ENCODE data around the gene EFHD2. TPM values are rescaled to one million over a fixed set of nuclear protein-coding genes. Genes with fewer than 3 reads are reported as not detected.

Gene EFHD2
- total RNA-seq, 3 donors from 2014 or later (not counting 1 experiment from before 2014, with no cell fraction given) = 804 to 952 (median 855) TPM

DNA sequence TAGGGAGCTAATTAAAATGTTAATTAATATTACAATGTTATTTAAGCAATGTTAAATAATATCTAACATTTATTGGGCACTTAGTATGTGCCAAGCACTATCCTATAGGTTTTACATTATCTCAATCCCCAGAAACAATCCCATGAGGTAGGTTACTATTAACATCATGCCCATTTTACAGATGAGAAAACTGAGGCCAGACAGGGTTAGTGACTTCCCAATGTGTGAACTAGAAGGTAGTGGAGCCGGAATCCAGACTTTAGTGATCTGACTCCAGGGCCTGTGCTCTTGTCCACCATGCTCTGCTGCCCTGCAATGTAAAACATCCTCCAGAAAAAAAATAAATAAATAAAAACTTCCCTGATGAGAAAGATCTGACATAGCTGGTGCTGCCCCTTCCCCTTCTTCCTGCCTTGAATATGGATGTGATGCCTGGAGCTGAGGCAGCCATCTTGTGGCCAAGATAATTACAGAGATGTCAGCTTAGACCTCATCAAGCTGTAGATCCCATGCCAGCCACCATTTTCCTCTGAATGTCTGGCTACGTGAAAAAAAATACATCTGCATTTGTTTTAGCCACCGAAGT, 39.3 kb downstream of the EFHD2 start:
- peak overlapping the region in 1 of 2 donors; percentile 41 for H3K27ac Mint-ChIP-seq
- H3K27me3 Mint-ChIP-seq (ENCODE audit: low read depth in 2 of 2) = peaks cover 13 to 26% of the 10 kb centered on the region in 2 donors
- Histone ChIP-seq H3K9me3 (ENCODE audit: control insufficient read depth, insufficient read depth, low read length) (no peaks in the 10 kb centered on the region), H3K4me1 (ENCODE audit: control insufficient read depth, insufficient read depth, low read length) (peaks cover 15% of the 10 kb centered on the region), H3K4me3 (ENCODE audit: low read length) (no peak overlapping the region), H3K27ac (ENCODE audit: low read length) (no peak overlapping the region), H3K27me3 (ENCODE audit: control insufficient read depth, insufficient read depth, low read length) (peaks cover 10% of the 10 kb centered on the region), H3K36me3 (ENCODE audit: control insufficient read depth, insufficient read depth, low read length) (no peaks in the 10 kb centered on the region)
- H3K36me3 Mint-ChIP-seq = no peaks in the 10 kb centered on the region
- H3K4me1 Mint-ChIP-seq = peaks cover 13 to 14% of the 10 kb centered on the region in 2 donors
- intact Hi-C loops (cut with micrococcal nuclease) = no loop called here
- 96% methylated on average over 3 of the region's 3 CpGs for WGBS (ENCODE audit: insufficient coverage)
- no peak for DNase-seq
- H3K4me3 Mint-ChIP-seq = no peak overlapping the region
- no peak for TF ChIP-seq CTCF (IDR thresholded peaks at IDR 0.05)
- H3K9me3 Mint-ChIP-seq = no peaks in the 10 kb centered on the region
- ATAC-seq = no peak

DNA sequence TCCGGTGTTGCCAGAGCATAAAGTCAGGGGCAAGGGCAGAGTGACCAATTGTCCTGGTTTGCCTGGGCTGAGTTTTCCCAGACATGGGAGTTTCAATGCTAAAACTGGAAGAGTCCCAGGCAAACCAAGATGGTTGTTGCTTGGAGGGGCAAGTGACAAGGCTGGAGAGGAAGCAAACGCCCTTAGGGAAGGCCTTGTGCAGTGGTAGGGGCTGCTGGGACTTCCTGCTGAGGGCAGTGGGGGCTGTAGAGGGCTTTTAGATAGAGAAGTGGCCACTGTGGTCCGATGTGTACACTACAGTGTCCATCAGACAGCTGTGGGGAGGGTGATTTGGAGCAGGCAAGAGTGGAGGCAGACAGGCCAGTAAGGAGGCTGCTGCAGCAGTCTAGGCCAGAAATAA, 39.9 kb downstream of the EFHD2 start:
- Mint-ChIP-seq H3K4me1 (peaks cover 13 to 14% of the 10 kb centered on the region in 2 donors), H3K27ac (peak overlapping the region in 1 of 2 donors; percentile 41)
- intact Hi-C loops (cut with micrococcal nuclease) = no loop called here

DNA sequence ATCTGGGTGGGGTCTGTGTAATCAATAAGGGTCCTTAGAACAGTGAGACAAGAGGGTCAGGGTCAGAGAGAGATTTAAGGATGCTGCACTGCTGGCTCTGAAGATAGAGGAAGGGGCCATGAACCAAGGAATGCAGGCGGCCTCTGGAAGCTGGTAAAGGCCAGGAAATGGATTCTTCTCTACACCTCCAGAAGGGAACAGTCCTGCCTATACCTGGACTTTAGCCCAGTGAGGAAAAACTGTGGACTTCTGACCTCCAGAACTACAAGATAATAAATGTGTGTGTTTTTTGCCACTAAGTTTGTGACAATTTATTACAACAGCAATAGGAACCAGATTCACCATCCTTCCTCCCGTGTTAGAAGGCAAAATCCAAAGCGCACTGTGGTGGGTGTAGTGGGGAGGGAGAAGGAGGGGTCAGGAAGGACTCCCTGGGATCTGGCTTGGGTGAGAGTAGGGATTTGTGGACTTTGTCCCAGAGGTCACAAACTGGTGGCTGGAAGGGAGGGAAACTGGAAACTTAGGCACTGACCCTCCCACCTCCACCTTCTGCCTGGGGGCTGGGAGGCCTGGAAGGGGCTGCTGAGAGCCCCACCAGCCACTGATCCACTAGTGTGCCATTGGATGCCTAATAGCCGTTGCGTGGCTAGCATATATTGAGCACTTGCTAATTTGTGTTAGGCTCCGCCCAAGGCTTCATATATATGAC, 41.5 kb downstream of the EFHD2 start:
- H3K9me3 ChIP-seq (ENCODE audit: control insufficient read depth, insufficient read depth, low read length) = no peaks in the 10 kb centered on the region
- H3K4me3 ChIP-seq (ENCODE audit: low read length) = no peak overlapping the region
- Mint-ChIP-seq H3K4me3 (no peak overlapping the region), H3K9me3 (no peaks in the 10 kb centered on the region), H3K4me1 (peaks cover 0 to under 1% of the 10 kb centered on the region in 2 donors), H3K27ac (no peak overlapping the region), H3K36me3 (no peaks in the 10 kb centered on the region), H3K27me3 (ENCODE audit: low read depth in 2 of 2) (peaks cover 6 to 18% of the 10 kb centered on the region in 2 donors)
- no peak for DNase-seq
- H3K36me3 ChIP-seq (ENCODE audit: control insufficient read depth, insufficient read depth, low read length) = no peaks in the 10 kb centered on the region
- intact Hi-C loops (cut with micrococcal nuclease) = no loop called here
- no peak overlapping the region for H3K27ac ChIP-seq (ENCODE audit: low read length)
- peaks cover 3% of the 10 kb centered on the region for H3K4me1 ChIP-seq (ENCODE audit: control insufficient read depth, insufficient read depth, low read length)
- ATAC-seq = no peak
- H3K27me3 ChIP-seq (ENCODE audit: control insufficient read depth, insufficient read depth, low read length) = peaks cover 9% of the 10 kb centered on the region
- no peak for TF ChIP-seq CTCF (IDR thresholded peaks at IDR 0.05)
- WGBS (ENCODE audit: insufficient coverage) = 90% methylated on average over 4 of the region's 6 CpGs

More for the DNA sequence above, 39.9 kb downstream of the EFHD2 start:
- H3K27me3 ChIP-seq (ENCODE audit: control insufficient read depth, insufficient read depth, low read length) = peaks cover 10% of the 10 kb centered on the region
- no peak for TF ChIP-seq CTCF (IDR thresholded peaks at IDR 0.05)
- H3K4me1 ChIP-seq (ENCODE audit: control insufficient read depth, insufficient read depth, low read length) = peaks cover 15% of the 10 kb centered on the region
- no peaks in the 10 kb centered on the region for H3K9me3 Mint-ChIP-seq
- H3K36me3 Mint-ChIP-seq = no peaks in the 10 kb centered on the region
- H3K36me3 ChIP-seq (ENCODE audit: control insufficient read depth, insufficient read depth, low read length) = no peaks in the 10 kb centered on the region
- no peak overlapping the region for H3K4me3 ChIP-seq (ENCODE audit: low read length)
- no peak overlapping the region for H3K4me3 Mint-ChIP-seq
- DNase-seq = no peak
- ATAC-seq = no peak
- WGBS (ENCODE audit: insufficient coverage) = 72% methylated on average over 3 of the region's 3 CpGs
- no peak overlapping the region for H3K27ac ChIP-seq (ENCODE audit: low read length)
- peaks cover 13 to 24% of the 10 kb centered on the region in 2 donors for H3K27me3 Mint-ChIP-seq (ENCODE audit: low read depth in 2 of 2)
- no peaks in the 10 kb centered on the region for H3K9me3 ChIP-seq (ENCODE audit: control insufficient read depth, insufficient read depth, low read length)
